Osteoblast (primary cell): ENCODE results near the gene SCAF1. TPM values are rescaled to one million over a fixed set of nuclear protein-coding genes. Genes with fewer than 3 reads are reported as not detected.
A peak's percentile ranks its signal among the peaks of the same experiment; 100 is the strongest.

Source experiments
- DNase-seq: peaks from one replicate; pipeline ENCODE4 v3.0.0; 2011; ENCODE audit warnings: low spot score, mixed read lengths; ENCODE audit not compliant: insufficient read length; ENCODE audit errors: missing footprints
- H2AFZ ChIP-seq: 2 replicates; pipeline ENCODE4 v1.6.0; 2011; ENCODE audit warnings: mild to moderate bottlenecking, low read length
- H3K27ac ChIP-seq: 2 replicates; pipeline ENCODE4 v1.5.1; 2011; ENCODE audit warnings: mild to moderate bottlenecking, low read depth, low read length, moderate library complexity
- H3K27me3 ChIP-seq: 2 replicates; pipeline ENCODE4 v1.6.0; 2012; ENCODE audit warnings: mild to moderate bottlenecking, control low read depth, inconsistent platforms, low read length, moderate library complexity; ENCODE audit not compliant: insufficient read depth
- H3K36me3 ChIP-seq: 2 replicates; pipeline ENCODE4 v1.5.1; 2011; ENCODE audit warnings: mild to moderate bottlenecking, low read length, control low read depth, moderate library complexity; ENCODE audit not compliant: insufficient read depth
- H3K4me1 ChIP-seq: 2 replicates; pipeline ENCODE4 v1.5.1; 2011; ENCODE audit warnings: mild to moderate bottlenecking, low read length, control low read depth, moderate library complexity; ENCODE audit not compliant: insufficient read depth
- H3K4me2 ChIP-seq: 2 replicates; pipeline ENCODE4 v1.6.0; 2011; ENCODE audit warnings: mild to moderate bottlenecking, low read length; ENCODE audit not compliant: insufficient read depth
- H3K4me3 ChIP-seq: fragments of 200-600 bp; sonication (generic); 3 replicates; pipeline ENCODE4 v1.5.1; 2012; ENCODE audit warnings: mild to moderate bottlenecking, low read length, inconsistent platforms; ENCODE audit not compliant: insufficient read depth
- H3K79me2 ChIP-seq: 2 replicates; pipeline ENCODE4 v1.6.0; 2012; ENCODE audit warnings: mild to moderate bottlenecking, low read length, control low read depth, inconsistent platforms; ENCODE audit not compliant: insufficient read depth
- H3K9me3 ChIP-seq: 2 replicates; pipeline ENCODE4 v1.5.1; 2011; ENCODE audit warnings: low read depth, low read length, control low read depth
- H4K20me1 ChIP-seq: 2 replicates; pipeline ENCODE4 v1.6.0; 2012; ENCODE audit warnings: mild to moderate bottlenecking, low read length, control low read depth; ENCODE audit not compliant: insufficient read depth
- total RNA-seq: library from RNA; depleted of rRNA; stranded (reverse); fragments of >200 nt; gene quantifications from 2 replicates; pipeline ENCODE4 v1.2.3, GENCODE V29; 2012
- TF ChIP-seq, protein P1 (sequence below): IDR thresholded peaks from 2 replicates; pipeline ENCODE4 v1.5.1; 2011; ENCODE audit warnings: mild to moderate bottlenecking, low read depth, low read length, moderate library complexity; ENCODE audit errors: extremely low read depth

SCAF1 gene
- total RNA-seq, 1 donor = 14.8 TPM

DNA sequence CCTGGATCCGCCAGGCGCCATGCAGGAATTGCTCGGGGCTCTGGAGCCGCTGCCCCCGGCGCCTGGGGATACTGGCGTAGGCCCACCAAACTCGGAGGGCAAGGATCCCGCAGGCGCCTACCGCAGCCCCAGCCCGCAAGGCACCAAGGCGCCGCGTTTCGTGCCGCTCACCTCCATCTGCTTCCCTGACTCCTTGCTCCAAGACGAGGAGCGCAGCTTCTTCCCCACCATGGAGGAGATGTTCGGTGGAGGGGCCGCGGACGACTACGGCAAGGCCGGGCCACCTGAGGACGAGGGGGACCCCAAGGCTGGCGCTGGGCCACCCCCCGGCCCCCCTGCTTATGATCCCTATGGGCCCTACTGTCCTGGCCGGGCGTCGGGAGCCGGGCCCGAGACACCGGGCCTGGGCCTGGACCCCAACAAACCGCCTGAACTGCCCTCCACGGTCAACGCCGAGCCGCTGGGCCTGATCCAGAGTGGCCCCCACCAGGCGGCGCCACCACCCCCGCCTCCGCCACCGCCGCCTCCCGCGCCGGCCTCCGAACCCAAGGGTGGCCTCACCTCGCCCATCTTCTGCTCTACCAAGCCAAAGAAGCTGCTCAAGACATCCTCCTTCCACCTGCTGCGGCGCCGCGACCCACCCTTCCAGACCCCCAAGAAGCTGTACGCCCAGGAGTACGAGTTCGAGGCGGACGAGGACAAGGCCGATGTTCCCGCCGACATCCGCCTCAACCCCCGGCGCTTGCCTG lies 44.9 kb upstream of the SCAF1 start:
- H3K9me3 ChIP-seq = no peaks in the 10 kb centered on the region
- H3K4me3 ChIP-seq = no peak overlapping the region
- TF ChIP-seq, protein P1, sequence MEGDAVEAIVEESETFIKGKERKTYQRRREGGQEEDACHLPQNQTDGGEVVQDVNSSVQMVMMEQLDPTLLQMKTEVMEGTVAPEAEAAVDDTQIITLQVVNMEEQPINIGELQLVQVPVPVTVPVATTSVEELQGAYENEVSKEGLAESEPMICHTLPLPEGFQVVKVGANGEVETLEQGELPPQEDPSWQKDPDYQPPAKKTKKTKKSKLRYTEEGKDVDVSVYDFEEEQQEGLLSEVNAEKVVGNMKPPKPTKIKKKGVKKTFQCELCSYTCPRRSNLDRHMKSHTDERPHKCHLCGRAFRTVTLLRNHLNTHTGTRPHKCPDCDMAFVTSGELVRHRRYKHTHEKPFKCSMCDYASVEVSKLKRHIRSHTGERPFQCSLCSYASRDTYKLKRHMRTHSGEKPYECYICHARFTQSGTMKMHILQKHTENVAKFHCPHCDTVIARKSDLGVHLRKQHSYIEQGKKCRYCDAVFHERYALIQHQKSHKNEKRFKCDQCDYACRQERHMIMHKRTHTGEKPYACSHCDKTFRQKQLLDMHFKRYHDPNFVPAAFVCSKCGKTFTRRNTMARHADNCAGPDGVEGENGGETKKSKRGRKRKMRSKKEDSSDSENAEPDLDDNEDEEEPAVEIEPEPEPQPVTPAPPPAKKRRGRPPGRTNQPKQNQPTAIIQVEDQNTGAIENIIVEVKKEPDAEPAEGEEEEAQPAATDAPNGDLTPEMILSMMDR = no peak
- H3K79me2 ChIP-seq = peaks cover 71% of the 10 kb centered on the region
- H3K27me3 ChIP-seq = no peaks in the 10 kb centered on the region
- no peak overlapping the region for H3K27ac ChIP-seq
- H3K4me1 ChIP-seq = peaks cover 15% of the 10 kb centered on the region
- no peak overlapping the region for H3K4me2 ChIP-seq
- peak; percentile 79 for DNase-seq
- peaks cover 23% of the 10 kb centered on the region for H4K20me1 ChIP-seq
- H2AFZ ChIP-seq = no peak overlapping the region
- H3K36me3 ChIP-seq = peaks cover 54% of the 10 kb centered on the region

DNA sequence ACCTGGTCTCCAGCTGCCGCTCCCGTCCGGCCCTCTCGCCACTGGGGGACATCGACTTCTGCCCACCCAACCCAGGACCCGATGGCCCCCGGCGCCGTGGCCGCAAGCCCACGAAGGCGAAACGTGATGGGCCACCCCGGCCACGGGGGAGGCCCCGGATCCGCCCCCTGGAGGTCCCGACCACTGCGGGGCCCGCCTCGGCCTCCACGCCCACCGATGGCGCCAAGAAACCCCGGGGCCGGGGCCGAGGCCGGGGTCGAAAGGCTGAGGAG lies 44.4 kb upstream of the SCAF1 start:
- Histone ChIP-seq H3K9me3 (no peaks in the 10 kb centered on the region), H3K79me2 (peaks cover 71% of the 10 kb centered on the region), H3K4me3 (no peak overlapping the region), H3K27me3 (no peaks in the 10 kb centered on the region), H3K4me1 (peaks cover 10% of the 10 kb centered on the region), H2AFZ (no peak overlapping the region), H3K36me3 (peaks cover 56% of the 10 kb centered on the region), H3K4me2 (no peak overlapping the region), H4K20me1 (peaks cover 18% of the 10 kb centered on the region), H3K27ac (no peak overlapping the region)
- TF ChIP-seq, protein P1 = no peak
- DNase-seq = no peak

DNA sequence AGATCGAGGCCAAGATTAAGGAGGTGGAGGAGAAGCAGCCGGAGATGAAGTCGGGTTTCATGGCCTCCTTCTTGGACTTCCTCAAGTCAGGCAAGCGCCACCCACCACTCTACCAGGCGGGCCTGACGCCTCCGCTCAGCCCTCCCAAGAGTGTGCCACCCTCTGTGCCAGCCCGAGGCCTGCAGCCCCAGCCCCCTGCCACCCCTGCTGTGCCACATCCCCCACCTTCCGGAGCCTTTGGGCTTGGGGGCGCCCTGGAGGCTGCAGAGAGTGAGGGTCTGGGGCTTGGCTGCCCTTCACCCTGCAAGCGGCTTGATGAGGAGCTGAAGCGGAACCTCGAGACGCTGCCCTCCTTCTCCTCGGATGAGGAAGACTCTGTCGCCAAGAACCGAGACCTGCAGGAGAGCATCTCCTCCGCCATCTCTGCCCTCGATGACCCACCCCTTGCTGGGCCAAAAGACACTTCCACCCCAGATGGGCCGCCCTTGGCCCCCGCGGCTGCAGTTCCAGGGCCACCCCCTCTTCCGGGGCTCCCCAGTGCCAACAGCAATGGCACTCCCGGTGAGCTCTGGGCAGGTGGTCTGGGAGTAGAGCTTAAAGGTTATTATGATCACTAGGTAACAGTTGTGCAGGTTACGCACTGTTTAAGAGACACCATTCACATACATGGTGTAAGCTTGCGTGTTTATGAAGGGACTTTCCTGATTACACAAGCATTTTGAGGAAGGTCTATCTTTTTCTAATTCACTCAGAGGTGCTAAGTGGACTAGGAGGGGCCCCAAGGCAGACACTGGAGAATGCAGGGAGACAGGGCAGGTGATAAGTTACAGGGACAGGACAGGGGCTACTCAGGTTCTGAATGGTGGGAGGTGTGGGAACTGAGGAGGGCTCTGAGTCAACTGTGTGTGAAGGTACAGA lies 42.4 kb upstream of the SCAF1 start:
- H4K20me1 ChIP-seq = peaks cover 11% of the 10 kb centered on the region

More for the DNA sequence above, 42.4 kb upstream of the SCAF1 start:
- H3K4me1 ChIP-seq = no peaks in the 10 kb centered on the region
- peak; percentile 85 for DNase-seq
- peaks cover 69% of the 10 kb centered on the region for H3K79me2 ChIP-seq
- TF ChIP-seq, protein P1 = no peak
- peaks cover 56% of the 10 kb centered on the region for H3K36me3 ChIP-seq
- no peak overlapping the region for H3K4me2 ChIP-seq
- H3K9me3 ChIP-seq = no peaks in the 10 kb centered on the region
- no peak overlapping the region for H3K27ac ChIP-seq
- H2AFZ ChIP-seq = no peak overlapping the region
- H3K4me3 ChIP-seq = no peak overlapping the region
- no peaks in the 10 kb centered on the region for H3K27me3 ChIP-seq
